ENCODE data around the gene UBE3D. TPM values are rescaled to one million over a fixed set of nuclear protein-coding genes. Genes with fewer than 3 reads are reported as not detected.

The UBE3D gene
- total RNA-seq, 1 experiment from 2014 or later, result 9.5 TPM

DNA sequence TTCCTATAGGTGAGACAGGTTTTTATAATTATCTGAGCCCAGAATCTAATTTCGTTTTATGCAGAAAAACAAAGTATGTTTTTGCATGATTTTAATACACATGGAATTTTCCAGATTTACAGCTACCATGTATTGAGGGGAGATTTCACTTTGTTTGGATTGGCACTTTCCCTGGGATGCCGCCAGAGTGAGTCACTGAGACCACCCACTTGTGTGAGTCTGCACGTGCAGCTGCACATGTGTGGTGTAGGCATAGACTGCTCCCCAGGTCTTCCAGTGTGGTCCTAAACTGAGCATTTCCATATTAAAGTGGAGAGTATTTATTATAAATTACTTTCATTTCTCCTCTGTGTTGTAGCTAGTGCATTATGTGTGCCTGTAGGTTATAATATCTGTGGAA, 186.8 kb downstream of the UBE3D start:
- Mint-ChIP-seq H3K27ac (ENCODE audit: unreplicated experiment) (no peak overlapping the region), H3K4me1 (ENCODE audit: low read depth, unreplicated experiment) (peaks cover 18% of the 10 kb centered on the region), H3K36me3 (ENCODE audit: insufficient read depth, unreplicated experiment) (no peaks in the 10 kb centered on the region), H3K4me3 (ENCODE audit: low read depth, unreplicated experiment) (no peak overlapping the region), H3K27me3 (ENCODE audit: unreplicated experiment) (no peaks in the 10 kb centered on the region), H3K9me3 (ENCODE audit: low read depth, unreplicated experiment) (no peaks in the 10 kb centered on the region)
- TF ChIP-seq CTCF (IDR thresholded peaks at IDR 0.05; ENCODE audit: unreplicated experiment), result no peak
- intact Hi-C loops (cut with micrococcal nuclease; ENCODE audit: unreplicated experiment), result no loop called here
- CTCF ChIA-PET, result no interaction called here
- no TSS peak for BruUV-seq (replicated peaks)
- DNase-seq, result no peak

DNA sequence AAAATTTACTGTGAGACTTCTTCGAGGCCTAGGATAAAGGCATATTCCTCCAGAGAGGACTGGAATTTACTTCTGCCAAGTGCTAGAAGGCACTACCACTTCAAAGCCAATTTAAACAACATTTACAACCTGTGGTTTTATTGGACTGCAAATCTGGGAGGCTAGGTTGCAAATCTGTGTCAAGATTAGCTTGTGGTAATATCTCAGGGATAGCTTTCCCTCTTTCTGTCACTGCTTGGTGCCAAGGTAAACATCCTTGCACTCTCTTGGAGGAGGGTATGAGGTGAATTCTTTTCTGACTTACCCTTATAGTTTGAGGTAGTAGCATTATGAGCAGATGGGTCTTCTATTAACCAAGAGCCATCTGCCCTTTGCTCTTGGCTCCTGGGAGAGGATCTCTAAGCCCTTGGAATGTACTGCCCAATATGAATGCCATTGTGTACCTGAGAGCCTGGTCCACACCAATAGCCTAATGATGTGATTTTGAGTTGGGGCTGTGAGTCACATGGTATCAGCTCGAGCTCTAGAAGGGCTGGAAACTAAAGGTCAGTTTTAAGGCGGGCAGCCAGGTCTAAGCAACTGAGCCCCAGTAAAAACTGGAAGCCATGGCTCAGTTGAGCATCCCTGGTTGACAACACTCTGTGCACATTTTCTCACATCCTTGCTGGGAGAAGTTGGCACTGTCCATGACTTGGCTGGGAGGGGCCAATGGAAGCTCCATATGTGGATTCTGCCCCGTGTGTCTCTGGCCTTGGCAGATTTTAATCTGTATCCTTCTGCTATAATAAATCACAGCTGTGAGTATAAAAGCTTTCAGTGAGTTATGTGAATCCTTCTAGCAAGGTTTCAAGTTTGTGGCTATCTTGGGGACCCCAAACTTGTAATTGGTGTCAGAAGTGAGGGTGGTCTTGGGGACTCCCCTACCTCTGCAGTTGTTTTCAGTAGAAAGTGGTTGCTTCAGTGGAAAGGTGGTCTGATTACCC, 188.1 kb downstream of the UBE3D start:
- Mint-ChIP-seq H3K9me3 (ENCODE audit: low read depth, unreplicated experiment) (no peaks in the 10 kb centered on the region), H3K4me1 (ENCODE audit: low read depth, unreplicated experiment) (peaks cover 18% of the 10 kb centered on the region), H3K4me3 (ENCODE audit: low read depth, unreplicated experiment) (no peak overlapping the region), H3K27me3 (ENCODE audit: unreplicated experiment) (no peaks in the 10 kb centered on the region), H3K27ac (ENCODE audit: unreplicated experiment) (no peak overlapping the region), H3K36me3 (ENCODE audit: insufficient read depth, unreplicated experiment) (no peaks in the 10 kb centered on the region)
- CTCF ChIA-PET, result no interaction called here
- intact Hi-C loops (cut with micrococcal nuclease; ENCODE audit: unreplicated experiment), result no loop called here
- no peak for TF ChIP-seq CTCF (IDR thresholded peaks at IDR 0.05; ENCODE audit: unreplicated experiment)
- no TSS peak for BruUV-seq (replicated peaks)
- DNase-seq, result no peak

DNA sequence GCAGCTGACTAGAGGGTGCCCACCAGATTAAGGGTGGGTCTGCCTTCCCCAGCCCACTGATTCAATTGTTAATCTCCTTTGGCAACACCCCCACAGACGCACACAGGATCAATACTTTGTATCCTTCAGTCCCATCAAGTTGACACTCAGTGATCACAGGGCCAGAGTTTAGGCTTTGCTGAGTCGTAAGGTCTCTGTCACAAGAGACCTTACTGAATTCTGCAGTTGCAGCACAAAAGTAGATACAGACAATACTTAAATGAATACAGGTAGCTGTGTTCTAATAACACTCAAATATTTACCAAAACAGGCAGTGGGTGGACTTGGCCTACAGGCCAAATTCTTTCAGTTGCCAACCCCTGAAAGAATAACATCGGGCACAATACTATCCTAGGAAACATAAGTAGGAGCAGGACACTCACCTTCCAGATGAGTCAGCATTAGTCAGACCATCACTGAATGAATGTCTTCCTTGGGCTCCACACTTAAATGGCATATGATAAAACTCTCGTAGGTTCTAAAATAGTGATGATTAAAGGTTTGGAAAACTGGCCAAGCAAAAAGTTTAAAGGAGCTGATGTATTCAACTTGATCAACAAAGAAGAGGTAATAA, 190.0 kb downstream of the UBE3D start:
- intact Hi-C loops (cut with micrococcal nuclease; ENCODE audit: unreplicated experiment), result no loop called here
- BruUV-seq (replicated peaks), result no TSS peak
- Mint-ChIP-seq H3K9me3 (ENCODE audit: low read depth, unreplicated experiment) (no peaks in the 10 kb centered on the region), H3K36me3 (ENCODE audit: insufficient read depth, unreplicated experiment) (no peaks in the 10 kb centered on the region), H3K4me1 (ENCODE audit: low read depth, unreplicated experiment) (peaks cover 18% of the 10 kb centered on the region), H3K27me3 (ENCODE audit: unreplicated experiment) (no peaks in the 10 kb centered on the region), H3K27ac (ENCODE audit: unreplicated experiment) (no peak overlapping the region), H3K4me3 (ENCODE audit: low read depth, unreplicated experiment) (no peak overlapping the region)
- CTCF ChIA-PET, result no interaction called here
- TF ChIP-seq CTCF (IDR thresholded peaks at IDR 0.05; ENCODE audit: unreplicated experiment), result no peak
- DNase-seq, result no peak

GRCh38 chr6:82874867-82875266, 190.8 kb downstream of the UBE3D start:
- H3K4me3 Mint-ChIP-seq (ENCODE audit: low read depth, unreplicated experiment), result no peak overlapping the region
- BruUV-seq (replicated peaks), result no TSS peak
- no peaks in the 10 kb centered on the region for H3K36me3 Mint-ChIP-seq (ENCODE audit: insufficient read depth, unreplicated experiment)
- CTCF ChIA-PET, result no interaction called here
- no peak overlapping the region for H3K27ac Mint-ChIP-seq (ENCODE audit: unreplicated experiment)
- no peaks in the 10 kb centered on the region for H3K9me3 Mint-ChIP-seq (ENCODE audit: low read depth, unreplicated experiment)
- intact Hi-C loops (cut with micrococcal nuclease; ENCODE audit: unreplicated experiment), result no loop called here
- H3K27me3 Mint-ChIP-seq (ENCODE audit: unreplicated experiment), result no peaks in the 10 kb centered on the region
- no peak for DNase-seq
- no peak for TF ChIP-seq CTCF (IDR thresholded peaks at IDR 0.05; ENCODE audit: unreplicated experiment)
- peaks cover 18% of the 10 kb centered on the region for H3K4me1 Mint-ChIP-seq (ENCODE audit: low read depth, unreplicated experiment)
